SU-DHL-6 (cell line): Measurements from ENCODE around the gene C3orf62.

Source experiments
- H2AFZ ChIP-seq: fragments of 200-600 bp; sonication (generic); 2 replicates; pipeline ENCODE4 v1.6.1; 2014; ENCODE audit warnings: low read depth, mild to moderate bottlenecking, moderate library complexity, mixed read lengths, antibody characterized with exemption, low read length; ENCODE audit not compliant: severe bottlenecking
- H3F3A ChIP-seq: fragments of 200-600 bp; shearing (Covaris generic); 2 replicates; pipeline ENCODE4 v1.6.0; 2016; ENCODE audit warnings: antibody characterized with exemption, mild to moderate bottlenecking; ENCODE audit not compliant: insufficient read depth
- H3K27ac ChIP-seq: fragments of 200-600 bp; sonication (generic); 2 replicates; pipeline ENCODE4 v1.5.1; 2016; ENCODE audit warnings: low read depth, mild to moderate bottlenecking, low read length, moderate library complexity, mixed read lengths
- H3K27me3 ChIP-seq: fragments of 200-600 bp; sonication (generic), shearing (Covaris generic); 2 replicates; pipeline ENCODE4 v1.6.0; 2014; ENCODE audit warnings: mild to moderate bottlenecking, low read length
- H3K36me3 ChIP-seq: fragments of 200-600 bp; sonication (generic); 2 replicates; pipeline ENCODE4 v1.6.1; 2014; ENCODE audit warnings: mild to moderate bottlenecking, low read length, mixed read lengths
- H3K4me2 ChIP-seq: fragments of 300-600, 200-600 bp; shearing (Covaris generic), sonication (generic); 2 replicates; pipeline ENCODE4 v1.6.0; 2014; ENCODE audit warnings: low read length, low read depth, mild to moderate bottlenecking; ENCODE audit not compliant: poor library complexity, severe bottlenecking
- H3K4me3 ChIP-seq: fragments of 200-600 bp; sonication (generic); 2 replicates; pipeline ENCODE4 v1.5.1; 2014; ENCODE audit warnings: antibody characterized with exemption, low read length, mild to moderate bottlenecking, mixed read lengths; ENCODE audit not compliant: insufficient read depth, poor library complexity, severe bottlenecking
- H3K79me2 ChIP-seq: fragments of 200-600 bp; sonication (generic); 2 replicates; pipeline ENCODE4 v1.6.1; 2014; ENCODE audit warnings: mild to moderate bottlenecking, low read length, moderate library complexity; ENCODE audit not compliant: insufficient read depth
- H3K9ac ChIP-seq: fragments of 200-600 bp; sonication (generic); 2 replicates; pipeline ENCODE4 v1.7.0; 2014; ENCODE audit warnings: mild to moderate bottlenecking, low read length
- H3K9me2 ChIP-seq: fragments of 200-600 bp; sonication (generic); replicated peaks from 2 replicates; pipeline ENCODE4 v1.6.1; 2014; ENCODE audit warnings: low read length; ENCODE audit not compliant: insufficient read depth
- H3K9me3 ChIP-seq: fragments of 200-600 bp; sonication (generic); 2 replicates; pipeline ENCODE4 v1.6.1; 2014; ENCODE audit warnings: low read length, mixed read lengths; ENCODE audit not compliant: insufficient read depth
- H4K20me1 ChIP-seq: fragments of 200-600 bp; sonication (generic); 2 replicates; pipeline ENCODE4 v1.6.1; 2014; ENCODE audit warnings: low read depth, mild to moderate bottlenecking, antibody characterized with exemption, low read length, moderate library complexity, mixed read lengths
- CTCF ChIP-seq: fragments of 200-600 bp; sonication (generic); IDR thresholded peaks from one replicate; pipeline ENCODE4 v1.5.1; 2017; ENCODE audit warnings: antibody characterized with exemption, mild to moderate bottlenecking, low read length, moderate library complexity; ENCODE audit not compliant: insufficient read depth, poor library complexity, severe bottlenecking
- EZH2phosphoT487 ChIP-seq: fragments of 200-600 bp; sonication (generic), shearing (Covaris generic); conservative IDR thresholded peaks from 2 replicates; pipeline ENCODE4 v1.6.1; 2018; ENCODE audit warnings: mild to moderate bottlenecking, antibody characterized with exemption, low read length, moderate library complexity, mixed read lengths

Gene C3orf62

GRCh38 chr3:49270156-49270500 lies 6.9 kb downstream of the C3orf62 start:
- Histone ChIP-seq H3K27me3 (no peaks in the 10 kb centered on the region), H3K9me3 (no peaks in the 10 kb centered on the region), H4K20me1 (no peaks in the 10 kb centered on the region), H3K27ac (no peak overlapping the region), H3F3A (no peaks in the 10 kb centered on the region), H3K9me2 (no peaks in the 10 kb centered on the region), H3K79me2 (no peaks in the 10 kb centered on the region), H3K4me3 (no peak overlapping the region), H3K36me3 (no peaks in the 10 kb centered on the region), H3K4me2 (no peak overlapping the region), H2AFZ (no peak overlapping the region), H3K9ac (no peak overlapping the region)
- TF ChIP-seq CTCF (no peak), EZH2phosphoT487 (no peak)

- TF ChIP-seq EZH2phosphoT487 (no peak), CTCF (no peak)
- Histone ChIP-seq H2AFZ (no peak overlapping the region), H3K79me2 (no peaks in the 10 kb centered on the region), H4K20me1 (no peaks in the 10 kb centered on the region), H3K4me2 (no peak overlapping the region), H3K9ac (no peak overlapping the region), H3K27me3 (no peaks in the 10 kb centered on the region), H3F3A (no peaks in the 10 kb centered on the region), H3K27ac (no peak overlapping the region), H3K9me3 (no peaks in the 10 kb centered on the region), H3K36me3 (no peaks in the 10 kb centered on the region), H3K9me2 (no peaks in the 10 kb centered on the region), H3K4me3 (no peak overlapping the region)
These were observed 7.4 kb downstream of the C3orf62 start for GRCh38 chr3:49269443-49270155.

DNA sequence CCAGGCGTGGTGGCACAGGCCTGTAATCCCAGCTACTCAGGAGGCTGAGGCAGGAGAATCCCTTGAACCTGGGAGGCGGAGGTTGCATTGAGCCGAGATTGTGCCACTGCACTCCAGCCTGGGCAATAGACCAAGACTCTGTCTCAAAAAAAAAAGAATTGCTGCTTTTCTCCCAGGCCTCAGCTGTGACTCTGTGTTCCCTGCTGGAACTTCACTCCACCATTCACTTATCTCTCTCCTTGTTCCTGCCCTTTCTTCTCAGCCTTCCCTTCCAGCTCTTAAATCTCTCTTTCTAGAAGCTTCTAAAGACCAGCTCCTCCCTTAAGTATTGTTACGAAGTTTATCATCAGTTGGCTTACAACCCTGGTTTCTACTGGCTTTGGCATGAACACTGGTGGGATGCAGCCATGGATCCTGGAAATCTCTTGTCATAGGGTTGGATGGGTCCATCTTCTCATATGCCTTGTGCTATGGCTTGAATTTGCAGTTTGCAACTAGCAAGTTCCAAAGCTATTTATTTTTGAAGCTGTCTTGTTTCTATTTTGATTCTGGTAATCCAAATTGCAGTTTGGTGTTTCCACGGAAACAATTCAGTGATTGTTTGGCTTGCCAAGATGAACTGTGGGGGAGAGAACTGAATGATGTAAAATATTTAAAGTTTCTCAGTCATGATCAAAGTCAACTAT lies 10.5 kb downstream of the C3orf62 start:
- H3F3A ChIP-seq = no peaks in the 10 kb centered on the region
- H3K4me2 ChIP-seq = no peak overlapping the region
- H2AFZ ChIP-seq = no peak overlapping the region
- no peaks in the 10 kb centered on the region for H3K36me3 ChIP-seq
- H3K4me3 ChIP-seq = no peak overlapping the region
- H3K27ac ChIP-seq = no peak overlapping the region
- H3K79me2 ChIP-seq = no peaks in the 10 kb centered on the region
- TF ChIP-seq CTCF (no peak), EZH2phosphoT487 (no peak)
- H3K9me3 ChIP-seq = no peaks in the 10 kb centered on the region
- H3K9ac ChIP-seq = no peak overlapping the region
- H3K9me2 ChIP-seq = no peaks in the 10 kb centered on the region
- H3K27me3 ChIP-seq = no peaks in the 10 kb centered on the region
- no peaks in the 10 kb centered on the region for H4K20me1 ChIP-seq
